Measurements from ENCODE around the gene MRPS9.

MRPS9 gene

DNA sequence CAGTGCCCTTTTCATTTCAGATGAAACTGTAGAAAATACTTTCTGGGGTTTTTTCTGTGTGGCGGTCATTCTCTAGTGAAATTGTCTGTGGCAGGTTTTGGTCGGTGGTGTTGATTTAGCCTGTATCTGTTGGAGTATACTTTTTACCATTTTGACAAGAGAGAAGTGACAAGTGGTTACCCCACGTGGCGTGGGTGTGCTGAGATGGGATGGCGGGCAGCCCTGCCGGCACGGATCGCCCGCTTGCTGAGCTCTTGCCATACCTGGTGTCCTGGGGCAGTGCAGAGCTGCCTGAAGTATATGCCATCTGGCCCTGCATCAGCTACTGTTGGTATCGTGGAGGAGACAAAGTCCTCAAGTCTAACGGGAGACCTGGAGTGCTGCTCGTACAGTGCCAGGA, 64.1 kb downstream of the MRPS9 start:
- no peak for DNase-seq (ENCODE audit: extremely low read depth, insufficient read length)
- Histone ChIP-seq H3K4me3 (replicated peaks; ENCODE audit: low read depth, low read length) (no peak overlapping the region), H3K36me3 (ENCODE audit: control insufficient read depth, insufficient read depth, low read length) (peaks cover 2% of the 10 kb centered on the region), H3K27me3 (replicated peaks; ENCODE audit: control insufficient read depth, insufficient read depth, low read length) (no peaks in the 10 kb centered on the region)
- TF ChIP-seq, protein P1, sequence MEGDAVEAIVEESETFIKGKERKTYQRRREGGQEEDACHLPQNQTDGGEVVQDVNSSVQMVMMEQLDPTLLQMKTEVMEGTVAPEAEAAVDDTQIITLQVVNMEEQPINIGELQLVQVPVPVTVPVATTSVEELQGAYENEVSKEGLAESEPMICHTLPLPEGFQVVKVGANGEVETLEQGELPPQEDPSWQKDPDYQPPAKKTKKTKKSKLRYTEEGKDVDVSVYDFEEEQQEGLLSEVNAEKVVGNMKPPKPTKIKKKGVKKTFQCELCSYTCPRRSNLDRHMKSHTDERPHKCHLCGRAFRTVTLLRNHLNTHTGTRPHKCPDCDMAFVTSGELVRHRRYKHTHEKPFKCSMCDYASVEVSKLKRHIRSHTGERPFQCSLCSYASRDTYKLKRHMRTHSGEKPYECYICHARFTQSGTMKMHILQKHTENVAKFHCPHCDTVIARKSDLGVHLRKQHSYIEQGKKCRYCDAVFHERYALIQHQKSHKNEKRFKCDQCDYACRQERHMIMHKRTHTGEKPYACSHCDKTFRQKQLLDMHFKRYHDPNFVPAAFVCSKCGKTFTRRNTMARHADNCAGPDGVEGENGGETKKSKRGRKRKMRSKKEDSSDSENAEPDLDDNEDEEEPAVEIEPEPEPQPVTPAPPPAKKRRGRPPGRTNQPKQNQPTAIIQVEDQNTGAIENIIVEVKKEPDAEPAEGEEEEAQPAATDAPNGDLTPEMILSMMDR (IDR thresholded peaks at IDR 0.05; ENCODE audit: insufficient read depth, low read length, poor library complexity, severe bottlenecking), result no peak

DNA sequence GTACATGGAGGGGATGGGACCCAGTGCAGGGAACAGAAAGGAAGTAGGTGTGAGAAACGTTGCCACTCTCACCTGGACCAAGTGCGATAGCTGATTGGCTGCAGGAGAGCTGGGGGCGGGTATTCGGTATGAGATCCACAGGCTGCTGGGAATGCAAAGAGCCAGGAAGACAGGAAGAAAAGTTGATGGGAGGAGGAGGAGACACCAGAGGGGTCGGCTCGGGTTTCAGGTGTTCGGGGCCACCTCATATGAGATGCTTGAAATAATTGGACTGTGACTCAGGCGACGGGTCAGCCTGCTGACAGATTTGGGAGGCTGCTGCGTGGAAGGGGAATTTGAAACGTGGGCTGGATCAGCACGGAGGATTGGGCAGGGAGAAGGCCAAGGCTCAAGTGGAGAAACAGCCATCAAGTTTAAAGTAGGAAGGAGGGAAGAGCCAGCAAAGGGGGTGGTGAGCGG, 65.1 kb downstream of the MRPS9 start:
- DNase-seq (ENCODE audit: extremely low read depth, insufficient read length), result no peak
- no peaks in the 10 kb centered on the region; the same call in 1 of the 2 replicates for H3K36me3 ChIP-seq (ENCODE audit: control insufficient read depth, insufficient read depth, low read length)
- TF ChIP-seq, protein P1 (IDR thresholded peaks at IDR 0.05; ENCODE audit: insufficient read depth, low read length, poor library complexity, severe bottlenecking), result no peak
- no peaks in the 10 kb centered on the region for H3K27me3 ChIP-seq (replicated peaks; ENCODE audit: control insufficient read depth, insufficient read depth, low read length)
- no peak overlapping the region for H3K4me3 ChIP-seq (replicated peaks; ENCODE audit: low read depth, low read length)

DNA sequence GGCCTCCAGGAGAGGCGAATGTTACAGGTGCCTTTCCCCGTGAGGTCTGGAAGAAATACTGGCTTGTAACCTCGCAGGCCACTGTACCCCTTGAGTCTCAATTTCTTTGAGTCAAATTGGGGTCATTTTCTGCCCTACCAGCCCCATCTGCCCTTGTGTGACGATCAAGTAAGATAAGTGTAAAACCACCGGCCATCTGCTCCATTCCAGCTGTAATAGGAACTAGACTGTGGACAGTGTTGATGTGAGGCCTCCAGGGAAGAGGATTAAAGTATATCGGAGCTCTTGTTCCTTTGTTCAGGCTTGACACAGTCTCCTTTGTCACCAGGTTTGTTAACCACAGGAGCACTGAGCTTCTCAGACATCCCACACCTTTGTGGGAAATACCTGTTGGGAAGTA, 65.6 kb downstream of the MRPS9 start:
- TF ChIP-seq, protein P1 (IDR thresholded peaks at IDR 0.05; ENCODE audit: insufficient read depth, low read length, poor library complexity, severe bottlenecking), result no peak
- Histone ChIP-seq H3K36me3 (ENCODE audit: control insufficient read depth, insufficient read depth, low read length) (no peaks in the 10 kb centered on the region; the same call in 1 of the 2 replicates), H3K27me3 (replicated peaks; ENCODE audit: control insufficient read depth, insufficient read depth, low read length) (no peaks in the 10 kb centered on the region), H3K4me3 (replicated peaks; ENCODE audit: low read depth, low read length) (no peak overlapping the region)
- DNase-seq (ENCODE audit: extremely low read depth, insufficient read length), result no peak

DNA sequence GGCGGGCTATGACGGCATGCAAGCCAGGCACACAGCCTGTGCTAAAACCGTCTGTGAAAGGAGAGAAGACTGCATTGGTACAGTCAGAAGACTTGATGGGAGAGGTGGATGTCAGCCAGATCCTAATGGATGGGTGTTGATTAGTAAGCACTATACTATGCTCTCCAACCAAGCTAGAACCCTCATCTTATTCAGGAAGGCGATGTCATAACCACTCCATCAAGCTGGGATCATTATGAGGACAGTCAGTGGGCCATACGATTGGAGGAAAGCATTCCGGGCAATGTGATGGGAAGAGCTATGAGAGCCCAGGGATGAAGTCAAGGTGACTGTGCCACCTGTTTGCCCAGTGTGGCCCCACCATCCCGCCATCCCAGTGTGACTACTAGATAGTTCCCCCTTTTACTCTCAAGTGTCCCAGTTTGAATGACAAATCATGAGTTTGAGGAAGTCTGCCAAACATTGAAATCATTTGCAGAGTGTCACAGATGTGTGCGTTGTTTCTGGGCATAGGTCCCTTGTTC, 66.4 kb downstream of the MRPS9 start:
- Histone ChIP-seq H3K36me3 (ENCODE audit: control insufficient read depth, insufficient read depth, low read length) (no peaks in the 10 kb centered on the region; the same call in 1 of the 2 replicates), H3K27me3 (replicated peaks; ENCODE audit: control insufficient read depth, insufficient read depth, low read length) (no peaks in the 10 kb centered on the region), H3K4me3 (replicated peaks; ENCODE audit: low read depth, low read length) (no peak overlapping the region)
- TF ChIP-seq, protein P1 (IDR thresholded peaks at IDR 0.05; ENCODE audit: insufficient read depth, low read length, poor library complexity, severe bottlenecking), result no peak
- DNase-seq (ENCODE audit: extremely low read depth, insufficient read length), result no peak

DNA sequence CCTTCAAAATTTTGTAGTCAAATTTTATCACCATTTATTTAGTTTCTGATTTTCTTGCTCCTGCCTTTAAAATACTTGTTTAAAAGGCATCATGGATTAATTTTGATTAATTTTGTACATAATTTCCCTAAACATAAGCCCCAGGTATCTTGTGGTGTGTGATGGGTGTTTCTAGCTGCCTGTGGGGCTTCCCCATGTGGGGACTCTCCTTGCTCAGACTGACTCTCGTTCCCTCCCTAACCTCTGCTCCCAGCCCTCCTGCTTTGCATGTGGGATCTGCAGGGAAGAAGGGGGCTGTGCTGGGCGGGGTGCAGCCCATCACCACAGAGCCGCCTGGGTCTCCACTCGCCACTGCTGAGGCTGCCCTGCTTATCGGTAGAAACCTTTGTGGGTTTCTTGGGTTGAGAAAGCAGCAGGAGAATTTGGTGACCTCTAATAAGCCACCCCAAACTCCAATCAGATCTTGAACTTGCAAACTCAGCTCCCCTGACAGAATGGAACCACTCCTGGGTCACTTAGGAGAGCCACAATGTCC, 72.5 kb downstream of the MRPS9 start:
- TF ChIP-seq, protein P1 (IDR thresholded peaks at IDR 0.05; ENCODE audit: insufficient read depth, low read length, poor library complexity, severe bottlenecking), result no peak
- Histone ChIP-seq H3K36me3 (ENCODE audit: control insufficient read depth, insufficient read depth, low read length) (no peaks in the 10 kb centered on the region), H3K27me3 (replicated peaks; ENCODE audit: control insufficient read depth, insufficient read depth, low read length) (no peaks in the 10 kb centered on the region), H3K4me3 (replicated peaks; ENCODE audit: low read depth, low read length) (no peak overlapping the region)
- DNase-seq (ENCODE audit: extremely low read depth, insufficient read length), result no peak

Measured in GM06990 (cell line).